HS-27A (cell line): Measurements from ENCODE around the gene GPD1.

Experiments
- DNase-seq: peaks from one replicate; pipeline ENCODE4 v3.0.0-alpha.2; 2012; ENCODE audit warnings: low read depth, missing footprints

GPD1 gene

GRCh38 chr12:50101663-50102062 lies 2.1 kb upstream of the GPD1 start:
- no peak for DNase-seq

- no peak for DNase-seq
Observed at GRCh38 chr12:50102131-50102531, 1.7 kb upstream of the GPD1 start.

GRCh38 chr12:50102646-50103309 lies 1.0 kb upstream of the GPD1 start:
- DNase-seq, result no peak

GRCh38 chr12:50103351-50103750 lies 457 bp upstream of the GPD1 start:
- no peak for DNase-seq

- no peak for DNase-seq
Observed at GRCh38 chr12:50104417-50105366, 884 bp downstream of the GPD1 start.

- no peak for DNase-seq
Observed at GRCh38 chr12:50105913-50106450, 2.2 kb downstream of the GPD1 start.

- DNase-seq, result no peak
Observed at GRCh38 chr12:50106907-50107306, 3.1 kb downstream of the GPD1 start.

GRCh38 chr12:50107416-50108268 lies 3.8 kb downstream of the GPD1 start:
- DNase-seq, result no peak

GRCh38 chr12:50109319-50109718 lies 5.5 kb downstream of the GPD1 start:
- no peak for DNase-seq

- no peak for DNase-seq
Observed at GRCh38 chr12:50110127-50110761, 6.4 kb downstream of the GPD1 start.

GRCh38 chr12:50110762-50111351 lies 7.0 kb downstream of the GPD1 start:
- DNase-seq, result peak; percentile 38

GRCh38 chr12:50111395-50111692 lies 7.5 kb downstream of the GPD1 start:
- DNase-seq, result no peak

GRCh38 chr12:50111693-50112455 lies 8.1 kb downstream of the GPD1 start, which contains the start of gene COX14:
Gene COX14 (plus strand): TSS chr12:50112236. CDS start chr12:50120044, 7,808 bp downstream.
- DNase-seq, result peak; percentile 96

GRCh38 chr12:50112456-50113218 lies 8.8 kb downstream of the GPD1 start:
- no peak for DNase-seq

- no peak for DNase-seq
Observed at GRCh38 chr12:50117057-50117622, 13.3 kb downstream of the GPD1 start.

- DNase-seq, result no peak
Observed at GRCh38 chr12:50119387-50119786, 15.6 kb downstream of the GPD1 start.

GRCh38 chr12:50120521-50120920 lies 16.7 kb downstream of the GPD1 start:
- DNase-seq, result no peak

- DNase-seq, result no peak
Observed at GRCh38 chr12:50120953-50121352, 17.1 kb downstream of the GPD1 start.

- DNase-seq, result no peak
Observed at GRCh38 chr12:50121641-50122040, 17.8 kb downstream of the GPD1 start.
